ENCODE results near the gene ARMC2. TPM values are rescaled to one million over a fixed set of nuclear protein-coding genes. Genes with fewer than 3 reads are reported as not detected.

Gene ARMC2
- total and polyA plus RNA-seq, 2 of the 8 experiments (the other 6 are each of a cell fraction or from before 2014, with no cell fraction given): 1.6 to 4.4 TPM

DNA sequence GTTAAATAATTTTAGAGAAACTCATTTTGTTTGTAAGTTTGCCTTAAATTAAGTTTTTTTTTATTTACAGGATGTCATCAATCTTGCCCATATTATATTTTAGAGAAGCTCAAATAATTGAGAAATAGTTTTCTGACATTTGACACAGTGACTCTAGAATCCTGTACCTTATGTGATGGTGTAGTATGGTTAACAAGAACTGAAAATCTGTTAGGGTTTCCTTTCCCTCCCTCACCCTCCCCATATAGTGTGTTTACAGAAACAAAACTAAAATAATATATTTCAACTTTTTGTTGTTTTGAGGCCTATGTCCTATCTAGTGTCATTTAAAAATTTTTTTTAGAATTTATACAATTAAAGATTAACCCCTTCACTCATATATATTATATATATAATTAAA lies 154.7 kb downstream of the ARMC2 start:
- Histone ChIP-seq H4K91ac (replicated peaks; ENCODE audit: insufficient read length, low read length) (no peak overlapping the region), H3K4ac (replicated peaks; ENCODE audit: insufficient read length, low read depth, low read length) (no peak overlapping the region), H3K27ac (ENCODE audit: low read depth, low read length) (no peak overlapping the region), H4K8ac (ENCODE audit: extremely low read depth, insufficient read depth, low read length) (no peak overlapping the region), H3K27me3 (replicated peaks in 1 of 4; ENCODE audit: control insufficient read depth in 3 of 4, extremely low read depth in 1 of 4, insufficient read depth in 3 of 4, low read length in 3 of 4) (no peaks in the 10 kb centered on the region), H3K18ac (ENCODE audit: extremely low read depth, low read length) (no peak overlapping the region), H4K5ac (ENCODE audit: insufficient read length, low read depth, low read length) (no peak overlapping the region), H3K4me1 (replicated peaks in 1 of 4; ENCODE audit: control insufficient read depth in 3 of 4, insufficient read depth in 4 of 4, low read length in 3 of 4) (peaks cover 0 to 6% (median 0%) of the 10 kb centered on the region in 4 experiments; a peak in 1 of 7 replicates), H3K56ac (replicated peaks; ENCODE audit: insufficient read length, low read depth, low read length) (no peak overlapping the region), H2BK12ac (ENCODE audit: low read depth, low read length) (no peak overlapping the region), H2BK120ac (replicated peaks; ENCODE audit: low read depth, low read length) (no peak overlapping the region), H2AFZ (ENCODE audit: low read length) (no peak overlapping the region), H3K36me3 (ENCODE audit: control insufficient read depth in 2 of 4, insufficient read depth in 4 of 4, low read length in 3 of 4) (peaks cover 2 to 23% (median 6%) of the 10 kb centered on the region in 4 experiments; a peak in 5 of 8 replicates), H3K9ac (replicated peaks in 1 of 4; ENCODE audit: extremely low read depth in 1 of 4, low read depth in 3 of 4, low read length in 3 of 4) (no peak overlapping the region), H4K20me1 (replicated peaks in 1 of 2; ENCODE audit: control insufficient read depth in 1 of 2, insufficient read depth in 2 of 2, low read length in 2 of 2) (no peaks in the 10 kb centered on the region), H3K14ac (ENCODE audit: insufficient read length) (no peak overlapping the region), H3K23ac (ENCODE audit: insufficient read length) (no peak overlapping the region), H3K23me2 (ENCODE audit: low read depth, low read length) (no peaks in the 10 kb centered on the region), H3K79me1 (ENCODE audit: low read depth, low read length) (no peaks in the 10 kb centered on the region), H3K9me3 (ENCODE audit: insufficient read depth in 2 of 2, low read depth in 1 of 2, low read length in 1 of 2) (no peaks in the 10 kb centered on the region), H3K79me2 (ENCODE audit: control insufficient read depth in 1 of 2, insufficient read depth in 2 of 2, low read length in 2 of 2) (peaks cover 0 to 39% of the 10 kb centered on the region in 2 experiments; a peak in 2 of 4 replicates), H2BK5ac (ENCODE audit: low read depth, low read length) (no peak overlapping the region), H2BK15ac (ENCODE audit: low read length) (no peak overlapping the region), H2AK5ac (ENCODE audit: low read depth, low read length) (no peak overlapping the region), H3K4me3 (ENCODE audit: extremely low read depth in 1 of 4, insufficient read depth in 2 of 4, low read depth in 3 of 4, low read length in 4 of 4) (no peak overlapping the region), H3K4me2 (ENCODE audit: insufficient read depth in 1 of 2, low read depth in 2 of 2, low read length in 2 of 2) (no peak overlapping the region), H2BK20ac (ENCODE audit: low read length) (no peak overlapping the region)
- CTCF ChIA-PET (ENCODE audit: partially characterized antibody): no interaction called here
- no peak for DNase-seq (ENCODE audit: low read depth in 1 of 2, low spot score in 2 of 2)
- no peak for FAIRE-seq
- no peak for TF ChIP-seq BCL11A (IDR thresholded peaks at IDR 0.05; ENCODE audit: low read depth in 2 of 2, low read length in 2 of 2)
- TF ChIP-seq KDM4A (IDR thresholded peaks at IDR 0.05; ENCODE audit: low read depth, low read length, severe bottlenecking): no peak
- no peak for TF ChIP-seq POU5F1 (IDR thresholded peaks at IDR 0.05; ENCODE audit: low read depth, low read length)
- no peak for TF ChIP-seq PHF8 (conservative IDR thresholded peaks at IDR 0.05; ENCODE audit: low read depth, low read length)
- TF ChIP-seq CTCF (IDR thresholded peaks at IDR 0.05; ENCODE audit: control extremely low read depth in 1 of 3, insufficient read depth in 1 of 3, low read depth in 1 of 3, low read length in 3 of 3): no peak
- no peak for TF ChIP-seq CBX8 (IDR thresholded peaks at IDR 0.05; ENCODE audit: borderline replicate concordance, low read depth, low read length)
- no peak for TF ChIP-seq CBX5 (IDR thresholded peaks at IDR 0.05; ENCODE audit: low read depth, low read length)
- POLR2A ChIA-PET (ENCODE audit: partially characterized antibody): no interaction called here

Data from H1 (cell line).